ENCODE measurements around the gene LIN37. TPM values are rescaled to one million over a fixed set of nuclear protein-coding genes. Genes with fewer than 3 reads are reported as not detected.

Gene LIN37, protein sequence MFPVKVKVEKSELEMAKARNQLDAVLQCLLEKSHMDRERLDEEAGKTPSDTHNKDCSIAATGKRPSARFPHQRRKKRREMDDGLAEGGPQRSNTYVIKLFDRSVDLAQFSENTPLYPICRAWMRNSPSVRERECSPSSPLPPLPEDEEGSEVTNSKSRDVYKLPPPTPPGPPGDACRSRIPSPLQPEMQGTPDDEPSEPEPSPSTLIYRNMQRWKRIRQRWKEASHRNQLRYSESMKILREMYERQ
- 16.0 and 19.6 TPM in 2 replicates for total RNA-seq

DNA sequence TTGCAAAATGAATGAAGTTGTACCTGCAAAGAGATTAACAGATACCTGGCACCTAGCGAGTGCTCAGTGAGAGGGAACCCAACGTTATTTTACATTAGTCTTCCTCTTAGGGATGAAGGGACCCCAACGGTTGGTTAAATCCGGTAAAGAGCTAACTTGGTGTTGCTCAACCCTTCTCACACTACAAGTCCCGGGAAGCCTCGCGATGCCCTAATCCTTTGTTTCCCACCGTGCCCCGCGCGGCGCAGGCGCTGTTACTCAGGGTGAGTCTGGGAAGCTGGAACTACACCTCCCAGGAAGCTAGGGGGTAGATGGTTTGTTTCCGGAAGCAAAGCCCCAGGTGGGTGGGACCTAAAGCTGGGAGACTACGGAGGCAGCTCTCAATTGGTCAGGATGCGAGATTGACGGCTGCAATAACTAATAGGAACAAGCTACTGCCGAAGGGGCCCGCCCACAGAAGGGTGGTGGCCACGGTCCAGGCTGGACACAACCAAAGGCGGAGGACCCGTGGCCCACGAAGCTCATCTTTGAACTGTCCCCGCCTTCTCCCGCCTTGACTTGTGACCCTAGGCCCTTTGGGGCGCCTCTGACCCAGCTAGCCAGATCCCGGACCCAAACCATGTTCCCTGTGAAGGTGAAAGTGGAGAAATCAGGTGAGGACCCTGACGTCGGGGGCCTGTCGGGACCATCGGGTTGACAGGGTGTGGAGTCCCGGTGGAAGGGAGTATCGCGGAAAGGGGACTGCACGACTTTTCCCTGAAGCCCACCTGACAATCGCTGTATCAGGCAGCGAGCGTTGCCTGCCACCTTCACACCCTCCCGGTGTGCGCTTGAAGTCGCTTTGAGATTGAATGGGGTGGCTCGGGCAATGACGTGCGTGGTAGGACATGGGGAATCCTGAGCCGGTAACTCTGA lies at the start of gene LIN37:
Gene LIN37 (plus strand): TSS at position 471 of the 915 bp plus-strand sequence. CDS start 149 bp downstream, at position 620.

DNA sequence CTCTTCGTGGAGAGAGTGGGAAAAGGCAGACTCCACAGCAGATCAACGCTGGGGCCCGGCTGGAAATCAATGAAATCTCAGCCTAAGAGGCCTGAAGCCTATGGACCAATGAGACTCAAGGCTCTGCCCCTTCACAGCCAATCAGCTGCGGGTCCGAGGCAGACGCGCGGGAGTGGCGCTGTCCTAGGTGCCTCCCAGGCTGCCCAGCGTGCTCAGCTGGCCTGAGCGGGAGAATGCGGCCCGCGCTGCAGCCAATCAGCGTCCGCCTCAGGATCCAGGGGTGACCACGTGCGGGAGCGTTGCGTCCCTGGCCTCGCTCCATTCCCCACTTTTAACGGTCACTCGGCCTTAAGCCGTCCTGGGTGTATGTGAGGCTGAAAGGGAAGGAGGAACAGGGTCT lies 44.2 kb upstream of the LIN37 start, which contains the start of gene ZBTB32:
Gene ZBTB32 (plus strand): TSS at position 341 of the 400 bp plus-strand sequence. CDS start 10,069 bp downstream, outside the sequence.

DNA sequence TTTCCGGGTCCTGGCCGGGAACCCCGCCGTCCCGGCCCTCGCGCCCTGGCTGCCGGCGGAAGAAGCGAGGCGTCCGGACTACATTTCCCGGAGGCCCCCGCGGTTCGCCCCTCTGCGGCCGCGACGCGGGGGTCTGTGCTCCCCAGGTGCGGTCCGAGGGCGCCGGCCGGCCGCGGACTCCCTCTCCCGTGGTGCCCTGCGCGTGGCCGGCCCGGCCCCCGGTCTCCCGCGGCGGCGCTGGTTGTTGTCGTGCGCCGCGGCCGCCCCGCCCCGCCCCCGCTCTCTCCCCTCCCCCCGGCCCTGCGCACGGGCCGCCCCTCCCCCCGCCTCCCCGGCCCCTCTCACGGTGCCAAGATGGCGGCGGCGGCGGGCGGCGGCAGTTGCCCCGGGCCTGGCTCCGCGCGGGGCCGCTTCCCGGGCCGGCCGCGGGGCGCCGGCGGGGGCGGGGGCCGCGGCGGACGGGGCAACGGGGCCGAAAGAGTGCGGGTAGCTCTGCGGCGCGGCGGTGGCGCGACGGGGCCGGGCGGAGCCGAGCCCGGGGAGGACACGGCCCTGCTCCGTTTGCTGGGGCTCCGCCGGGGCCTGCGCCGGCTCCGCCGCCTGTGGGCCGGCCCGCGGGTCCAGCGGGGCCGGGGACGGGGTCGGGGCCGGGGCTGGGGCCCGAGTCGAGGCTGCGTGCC lies 30.6 kb upstream of the LIN37 start, which contains the start of gene KMT2B:
Gene KMT2B (plus strand): TSS at position 339 of the 680 bp plus-strand sequence. CDS start 16 bp downstream, at position 355.

GRCh38 chr19:35742121-35742724 lies 6.2 kb upstream of the LIN37 start, which contains the start of gene IGFLR1:
Gene IGFLR1 (minus strand): TSS chr19:35742452. CDS start chr19:35741180, 1,272 bp downstream.

DNA sequence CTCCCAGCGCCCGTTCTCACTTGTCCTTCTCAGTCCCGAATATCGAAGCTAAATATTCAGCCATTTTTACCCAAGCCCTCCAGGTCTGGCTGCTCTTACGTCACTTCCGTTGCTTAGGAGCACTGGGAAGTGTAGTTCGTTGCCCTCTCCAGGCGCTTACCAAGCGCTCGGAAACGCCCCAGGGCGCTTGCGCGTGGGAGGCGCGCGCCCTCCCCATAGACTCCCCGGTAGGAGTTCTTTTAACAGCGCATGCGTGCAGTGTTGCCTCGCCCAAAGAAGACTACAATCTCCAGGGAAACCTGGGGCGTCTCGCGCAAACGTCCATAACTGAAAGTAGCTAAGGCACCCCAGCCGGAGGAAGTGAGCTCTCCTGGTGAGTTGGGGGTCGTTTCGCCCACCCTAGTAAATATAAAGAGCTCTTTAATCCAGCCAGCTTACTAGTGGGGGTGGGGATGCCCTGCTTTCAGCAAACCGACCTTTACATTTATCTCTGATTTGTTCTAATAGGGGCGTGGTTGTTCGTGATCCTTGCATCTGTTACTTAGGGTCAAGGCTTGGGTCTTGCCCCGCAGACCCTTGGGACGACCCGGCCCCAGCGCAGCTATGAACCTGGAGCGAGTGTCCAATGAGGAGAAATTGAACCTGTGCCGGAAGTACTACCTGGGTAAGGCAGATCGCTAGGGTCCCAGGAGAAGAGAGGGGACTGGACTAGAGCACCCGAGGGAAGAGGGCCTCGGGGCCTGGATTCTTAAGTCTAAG lies 2.9 kb upstream of the LIN37 start, which contains the start of the genes PSENEN and U2AF1L4:
Gene PSENEN (plus strand): TSS at position 324 of the 759 bp plus-strand sequence. CDS start 280 bp downstream, at position 604.
Gene U2AF1L4 (minus strand): TSS at position 91 of the 759 bp plus-strand sequence. CDS start 27 bp downstream, at position 64.

DNA sequence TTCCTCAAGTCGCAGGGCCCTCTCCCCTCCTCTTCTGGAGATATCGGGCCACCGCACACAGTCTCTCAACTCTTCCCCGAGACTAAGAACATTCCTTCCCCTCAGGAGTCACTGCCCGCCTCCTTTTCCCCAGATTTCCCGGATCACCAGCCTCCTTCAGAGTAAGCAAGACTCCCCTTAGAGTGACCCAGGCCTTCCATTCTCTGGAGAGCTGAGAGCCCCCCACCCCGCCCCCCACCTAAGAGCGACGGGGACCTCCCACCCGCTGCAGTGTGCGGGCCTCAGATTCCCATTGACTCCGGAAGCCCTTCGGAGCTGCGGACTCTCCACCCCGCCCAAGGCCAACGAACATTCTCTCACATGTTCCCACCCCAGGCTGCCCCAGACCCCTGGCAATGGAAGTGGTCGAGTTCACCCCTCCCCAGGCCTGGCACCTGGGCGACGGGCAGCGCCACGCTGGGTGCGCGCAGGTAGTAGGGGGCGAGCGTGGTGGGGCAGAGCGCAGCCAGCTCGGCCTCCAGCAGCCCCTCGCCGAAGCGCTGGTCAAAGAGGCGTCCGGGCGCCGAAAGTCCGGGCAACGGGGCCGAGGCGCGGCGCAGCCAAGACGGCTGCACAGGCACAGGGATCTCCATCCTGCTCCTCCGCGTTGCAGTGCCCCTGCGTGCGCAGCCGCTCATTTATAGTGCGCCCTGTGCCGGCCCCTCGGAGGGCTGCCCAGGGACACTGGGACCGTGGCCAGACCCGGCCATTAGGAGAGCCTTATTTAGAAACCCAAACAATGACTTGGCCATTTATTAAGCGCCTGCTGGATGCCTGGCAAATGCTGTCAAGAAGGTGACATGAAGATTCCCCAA lies 8.2 kb downstream of the LIN37 start, which contains the start of gene HSPB6:
Gene HSPB6 (minus strand): TSS at position 653 of the 854 bp plus-strand sequence. CDS start 21 bp downstream, at position 632.

GRCh38 chr19:35757749-35758608 lies 9.6 kb downstream of the LIN37 start, which contains the start of gene PROSER3:
Gene PROSER3 (plus strand): TSS chr19:35758176. CDS start chr19:35758216, 40 bp downstream.

DNA sequence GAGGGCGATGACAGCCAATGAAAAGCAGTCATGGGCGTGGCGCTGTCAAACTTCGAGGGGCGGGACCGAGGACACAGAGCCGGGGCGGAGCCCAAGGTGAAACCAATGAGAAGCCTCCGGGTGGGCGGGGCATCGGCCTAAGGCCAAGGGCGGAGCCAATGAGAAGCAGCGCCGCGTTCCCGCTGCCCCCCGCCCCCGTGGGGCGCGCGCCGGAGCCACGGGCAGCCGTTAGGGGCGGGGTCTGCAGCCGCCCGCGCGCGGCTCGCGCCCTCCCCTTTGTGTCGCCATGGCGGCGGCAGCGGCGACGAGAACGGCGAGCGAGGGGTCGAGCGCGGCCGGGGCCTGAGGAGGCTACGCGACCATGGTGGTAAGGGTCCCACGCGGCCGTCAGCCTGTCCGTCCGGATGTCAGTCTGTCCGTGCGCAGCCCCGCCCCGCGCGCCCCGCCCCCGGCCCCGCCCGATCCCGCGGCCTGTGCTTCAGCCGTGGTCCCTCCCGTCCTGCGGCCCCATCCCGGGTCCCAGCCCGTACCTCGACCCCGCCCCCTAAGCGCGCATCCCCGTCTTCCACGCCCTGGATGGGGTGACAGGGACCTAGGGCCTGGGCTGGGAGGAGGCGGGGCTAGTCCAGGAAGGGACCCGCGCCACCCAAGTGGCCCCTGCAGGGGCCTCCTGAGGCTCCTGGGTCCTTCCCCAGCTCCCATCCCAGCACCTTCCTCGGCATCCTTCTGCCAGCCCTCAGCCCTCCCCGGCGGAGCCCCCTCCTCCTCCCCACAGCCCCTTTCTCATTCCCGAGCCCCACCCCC lies 27.1 kb downstream of the LIN37 start, which contains the start of gene ARHGAP33:
Gene ARHGAP33 (plus strand): TSS at position 267 of the 804 bp plus-strand sequence. CDS start 95 bp downstream, at position 362.

Other genes starting within 250 kb of the LIN37 start
- gene DMKN, start 234.9 kb upstream of the LIN37 start, total RNA-seq, result 11.0 and 12.1 TPM in 2 replicates
- 1.4 and 3.9 TPM in 2 replicates for gene SBSN, start 220.3 kb upstream of the LIN37 start, total RNA-seq
- not detected in 2 replicates for gene GAPDHS, start 215.1 kb upstream of the LIN37 start, total RNA-seq
- 94.5 and 116 TPM in 2 replicates for gene TMEM147, start 202.9 kb upstream of the LIN37 start, total RNA-seq
- not detected in 2 replicates for gene ATP4A, start 184.9 kb upstream of the LIN37 start, total RNA-seq
- not detected in 2 replicates for gene PMIS2, start 162.4 kb upstream of the LIN37 start, total RNA-seq
- 14.9 and 19.6 TPM in 2 replicates for gene HAUS5, start 135.8 kb upstream of the LIN37 start, total RNA-seq
- 92.3 and 98.7 TPM in 2 replicates for gene RBM42, start 119.5 kb upstream of the LIN37 start, total RNA-seq
- 1.4 TPM in 1 of 2 replicates, not detected in the other for gene ETV2, start 106.8 kb upstream of the LIN37 start, total RNA-seq
- 630 and 856 TPM in 2 replicates for gene COX6B1, start 100.3 kb upstream of the LIN37 start, total RNA-seq
- not detected in 2 replicates for gene UPK1A, start 82.1 kb upstream of the LIN37 start, total RNA-seq
- not detected in 2 replicates for gene ZBTB32, start 44.0 kb upstream of the LIN37 start, total RNA-seq
- 7.5 and 9.7 TPM in 2 replicates for gene KMT2B, start 30.6 kb upstream of the LIN37 start, total RNA-seq
- gene IGFLR1, start 6.1 kb upstream of the LIN37 start, total RNA-seq, result 0.29 and 3.9 TPM in 2 replicates
- 4.8 and 6.1 TPM in 2 replicates for gene U2AF1L4, start 3.2 kb upstream of the LIN37 start, total RNA-seq
- 58.7 and 68.6 TPM in 2 replicates for gene PSENEN, start 2.9 kb upstream of the LIN37 start, total RNA-seq
- 25.7 and 41.2 TPM in 2 replicates for gene HSPB6, start 8.5 kb downstream of the LIN37 start, total RNA-seq
- 10.5 and 11.5 TPM in 2 replicates for gene PROSER3, start 9.6 kb downstream of the LIN37 start, total RNA-seq
- 1.4 and 9.9 TPM in 2 replicates for gene ARHGAP33, start 27.0 kb downstream of the LIN37 start, total RNA-seq
- not detected in 2 replicates for gene PRODH2, start 64.3 kb downstream of the LIN37 start, total RNA-seq
- gene NPHS1, start 103.9 kb downstream of the LIN37 start, total RNA-seq, result not detected in 2 replicates
- gene KIRREL2, start 108.3 kb downstream of the LIN37 start, total RNA-seq, result 0.86 TPM in 1 of 2 replicates, not detected in the other
- gene APLP1, start 120.0 kb downstream of the LIN37 start, total RNA-seq, result 18.4 and 45.8 TPM in 2 replicates
- gene NFKBID, start 152.0 kb downstream of the LIN37 start, total RNA-seq, result 3.7 and 7.1 TPM in 2 replicates
- not detected in 2 replicates for gene HCST, start 154.0 kb downstream of the LIN37 start, total RNA-seq
- not detected in 2 replicates for gene TYROBP, start 159.7 kb downstream of the LIN37 start, total RNA-seq
- 2.6 and 3.2 TPM in 2 replicates for gene LRFN3, start 187.8 kb downstream of the LIN37 start, total RNA-seq
- gene SDHAF1, start 246.6 kb downstream of the LIN37 start, total RNA-seq, result 20.4 and 34.9 TPM in 2 replicates

Measured in myometrial cell (primary cell).